GM12874 (cell line): ENCODE data around the gene HEPHL1.

Experiments
- CTCF ChIP-seq: IDR thresholded peaks from 2 replicates; pipeline ENCODE4 v1.5.1; 2011; ENCODE audit warnings: low read depth, mild to moderate bottlenecking, control low read depth, low read length, moderate library complexity; ENCODE audit not compliant: insufficient read depth

HEPHL1 gene

GRCh38 chr11:94142308-94143281 is 121.4 kb downstream of the HEPHL1 start:
- no peak for TF ChIP-seq CTCF

- TF ChIP-seq CTCF = no peak
These were observed 123.1 kb downstream of the HEPHL1 start for GRCh38 chr11:94144216-94144615.

GRCh38 chr11:94144664-94145063 is 123.5 kb downstream of the HEPHL1 start:
- TF ChIP-seq CTCF = no peak

GRCh38 chr11:94145431-94145830 is 124.3 kb downstream of the HEPHL1 start:
- no peak for TF ChIP-seq CTCF

- no peak for TF ChIP-seq CTCF
These were observed 124.8 kb downstream of the HEPHL1 start for GRCh38 chr11:94145916-94146315.

GRCh38 chr11:94147433-94147845 is 126.3 kb downstream of the HEPHL1 start:
- TF ChIP-seq CTCF = no peak

- no peak for TF ChIP-seq CTCF
These were observed 127.0 kb downstream of the HEPHL1 start for GRCh38 chr11:94148189-94148588.
